ENCODE data around the gene DPH2.

DNA sequence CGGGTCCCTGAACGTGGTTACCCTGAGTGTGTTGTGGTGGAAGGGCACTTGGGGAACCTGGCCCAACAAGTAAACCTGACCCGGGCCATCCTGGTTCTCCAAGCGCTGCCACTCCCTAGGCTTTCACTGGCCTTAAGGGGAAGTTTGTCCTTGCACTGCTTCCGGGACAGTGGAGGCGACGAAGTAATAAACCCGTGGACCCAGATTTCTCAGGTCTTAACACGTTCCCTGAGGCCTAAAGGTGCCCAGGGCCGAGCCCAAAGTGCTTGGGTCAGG is 21.3 kb downstream of the DPH2 start:
- TF ChIP-seq POLR2A (IDR thresholded peaks at IDR 0.05) (no peak), POLR2AphosphoS5 (IDR thresholded peaks at IDR 0.05; ENCODE audit: insufficient read depth in 1 of 2, low read depth in 1 of 2) (no peak)
- TF ChIP-seq, protein P1, sequence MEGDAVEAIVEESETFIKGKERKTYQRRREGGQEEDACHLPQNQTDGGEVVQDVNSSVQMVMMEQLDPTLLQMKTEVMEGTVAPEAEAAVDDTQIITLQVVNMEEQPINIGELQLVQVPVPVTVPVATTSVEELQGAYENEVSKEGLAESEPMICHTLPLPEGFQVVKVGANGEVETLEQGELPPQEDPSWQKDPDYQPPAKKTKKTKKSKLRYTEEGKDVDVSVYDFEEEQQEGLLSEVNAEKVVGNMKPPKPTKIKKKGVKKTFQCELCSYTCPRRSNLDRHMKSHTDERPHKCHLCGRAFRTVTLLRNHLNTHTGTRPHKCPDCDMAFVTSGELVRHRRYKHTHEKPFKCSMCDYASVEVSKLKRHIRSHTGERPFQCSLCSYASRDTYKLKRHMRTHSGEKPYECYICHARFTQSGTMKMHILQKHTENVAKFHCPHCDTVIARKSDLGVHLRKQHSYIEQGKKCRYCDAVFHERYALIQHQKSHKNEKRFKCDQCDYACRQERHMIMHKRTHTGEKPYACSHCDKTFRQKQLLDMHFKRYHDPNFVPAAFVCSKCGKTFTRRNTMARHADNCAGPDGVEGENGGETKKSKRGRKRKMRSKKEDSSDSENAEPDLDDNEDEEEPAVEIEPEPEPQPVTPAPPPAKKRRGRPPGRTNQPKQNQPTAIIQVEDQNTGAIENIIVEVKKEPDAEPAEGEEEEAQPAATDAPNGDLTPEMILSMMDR (IDR thresholded peaks at IDR 0.05), result no peak
